H1 (cell line): ENCODE data around the gene MAPK9.

Source experiments
- CHD2 ChIP-seq: IDR thresholded peaks from 2 replicates; pipeline ENCODE4 v1.6.1; 2012; ENCODE audit warnings: low read length, improper control_type of control experiment
- EP300 ChIP-seq, 2 experiments: IDR thresholded peaks; 1 replicate in 1 of 2; 2 replicates in 1 of 2; pipeline ENCODE4 v1.6.1; 2011 to 2012; ENCODE audit warnings: low read depth in 2 of 2, low read length in 2 of 2, mild to moderate bottlenecking in 2 of 2, borderline replicate concordance in 1 of 2, inconsistent platforms in 1 of 2, moderate library complexity in 1 of 2
- KDM4A ChIP-seq: IDR thresholded peaks from one replicate; pipeline ENCODE4 v1.7.1; 2012; ENCODE audit warnings: low read depth, mild to moderate bottlenecking, moderate library complexity, low read length, inconsistent platforms; ENCODE audit not compliant: severe bottlenecking
- NRF1 ChIP-seq: IDR thresholded peaks from 2 replicates; pipeline ENCODE4 v1.6.1; 2011; ENCODE audit warnings: mild to moderate bottlenecking, low read depth, low read length, improper control_type of control experiment
- POLR2A ChIP-seq, 2 experiments: IDR thresholded peaks; 1 replicate in 1 of 2; 2 replicates in 1 of 2; pipeline ENCODE4 v1.6.1; 2011; ENCODE audit warnings: low read depth in 2 of 2, low read length in 2 of 2, mild to moderate bottlenecking in 2 of 2; ENCODE audit errors: control extremely low read depth in 1 of 2
- POLR2AphosphoS5 ChIP-seq: IDR thresholded peaks from 2 replicates; pipeline ENCODE4 v1.6.1; 2011; ENCODE audit warnings: low read depth, low read length
- RFX5 ChIP-seq: IDR thresholded peaks from 2 replicates; pipeline ENCODE4 v1.6.1; 2011; ENCODE audit warnings: low read depth, low read length, improper control_type of control experiment, borderline replicate concordance
- SIN3A ChIP-seq, 2 experiments: IDR thresholded peaks in 1 of 2; conservative IDR thresholded peaks in 1 of 2; 2 replicates each; pipeline ENCODE4 v1.6.1; 2011 to 2012; ENCODE audit warnings: low read length in 2 of 2, improper control_type of control experiment in 1 of 2, low read depth in 1 of 2, mild to moderate bottlenecking in 1 of 2
- SP4 ChIP-seq: IDR thresholded peaks from 2 replicates; pipeline ENCODE4 v1.6.1; 2012; ENCODE audit warnings: low read length, inconsistent platforms
- TAF1 ChIP-seq: IDR thresholded peaks from 2 replicates; pipeline ENCODE4 v1.6.1; 2011; ENCODE audit warnings: mild to moderate bottlenecking, low read depth, low read length
- YY1 ChIP-seq: IDR thresholded peaks from 2 replicates; pipeline ENCODE4 v1.6.1; 2011; ENCODE audit warnings: low read depth, mild to moderate bottlenecking, low read length
- TF ChIP-seq, protein P1 (sequence below), 3 experiments: IDR thresholded peaks; 1 replicate in 2 of 3; 2 replicates in 1 of 3; pipeline versions ENCODE4 v1.5.1 to v1.6.1; 2011; ENCODE audit warnings: low read length in 3 of 3, mild to moderate bottlenecking in 3 of 3, inconsistent platforms in 2 of 3, low read depth in 1 of 3, moderate library complexity in 1 of 3; ENCODE audit not compliant: insufficient read depth in 1 of 3; ENCODE audit errors: control extremely low read depth in 1 of 3
- TF ChIP-seq, protein P2 (sequence below): fragments of 300-600 bp; sonication (generic); IDR thresholded peaks from 2 replicates; pipeline ENCODE4 v1.7.1; 2012; ENCODE audit warnings: low read length, moderate library complexity, mild to moderate bottlenecking, inconsistent platforms; ENCODE audit not compliant: insufficient replicate concordance
- TF ChIP-seq, protein P3 (sequence below): IDR thresholded peaks from 2 replicates; pipeline ENCODE4 v1.6.1; 2012; ENCODE audit warnings: inconsistent platforms

DNA sequence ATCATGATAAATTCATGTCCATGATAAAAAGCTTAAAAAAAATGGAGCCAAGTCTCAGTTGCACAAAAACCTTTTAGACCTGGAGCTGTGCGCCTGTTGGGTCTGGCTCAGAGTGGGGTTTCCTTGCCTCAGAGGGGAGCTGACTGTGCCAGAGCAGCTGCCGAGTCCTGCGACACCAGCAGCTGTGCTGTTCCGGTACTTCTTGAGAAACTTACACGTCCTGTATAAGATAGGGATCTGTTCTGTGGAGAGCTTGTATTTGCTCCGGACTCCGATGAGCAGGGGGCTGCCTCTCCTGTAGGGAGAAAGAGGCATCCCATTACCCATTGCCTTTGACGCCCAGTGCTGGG is 32.7 kb upstream of the MAPK9 start:
- no peak for TF ChIP-seq POLR2AphosphoS5
- no peak for TF ChIP-seq POLR2A (IDR thresholded peaks at IDR 0.05; ENCODE audit: control extremely low read depth in 1 of 2, low read depth in 2 of 2, low read length in 2 of 2)
- TF ChIP-seq, protein P1, sequence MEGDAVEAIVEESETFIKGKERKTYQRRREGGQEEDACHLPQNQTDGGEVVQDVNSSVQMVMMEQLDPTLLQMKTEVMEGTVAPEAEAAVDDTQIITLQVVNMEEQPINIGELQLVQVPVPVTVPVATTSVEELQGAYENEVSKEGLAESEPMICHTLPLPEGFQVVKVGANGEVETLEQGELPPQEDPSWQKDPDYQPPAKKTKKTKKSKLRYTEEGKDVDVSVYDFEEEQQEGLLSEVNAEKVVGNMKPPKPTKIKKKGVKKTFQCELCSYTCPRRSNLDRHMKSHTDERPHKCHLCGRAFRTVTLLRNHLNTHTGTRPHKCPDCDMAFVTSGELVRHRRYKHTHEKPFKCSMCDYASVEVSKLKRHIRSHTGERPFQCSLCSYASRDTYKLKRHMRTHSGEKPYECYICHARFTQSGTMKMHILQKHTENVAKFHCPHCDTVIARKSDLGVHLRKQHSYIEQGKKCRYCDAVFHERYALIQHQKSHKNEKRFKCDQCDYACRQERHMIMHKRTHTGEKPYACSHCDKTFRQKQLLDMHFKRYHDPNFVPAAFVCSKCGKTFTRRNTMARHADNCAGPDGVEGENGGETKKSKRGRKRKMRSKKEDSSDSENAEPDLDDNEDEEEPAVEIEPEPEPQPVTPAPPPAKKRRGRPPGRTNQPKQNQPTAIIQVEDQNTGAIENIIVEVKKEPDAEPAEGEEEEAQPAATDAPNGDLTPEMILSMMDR (IDR thresholded peaks at IDR 0.05; ENCODE audit: control extremely low read depth in 1 of 3, insufficient read depth in 1 of 3, low read depth in 1 of 3, low read length in 3 of 3) = no peak
- TF ChIP-seq TAF1 = no peak
- TF ChIP-seq, protein P2, sequence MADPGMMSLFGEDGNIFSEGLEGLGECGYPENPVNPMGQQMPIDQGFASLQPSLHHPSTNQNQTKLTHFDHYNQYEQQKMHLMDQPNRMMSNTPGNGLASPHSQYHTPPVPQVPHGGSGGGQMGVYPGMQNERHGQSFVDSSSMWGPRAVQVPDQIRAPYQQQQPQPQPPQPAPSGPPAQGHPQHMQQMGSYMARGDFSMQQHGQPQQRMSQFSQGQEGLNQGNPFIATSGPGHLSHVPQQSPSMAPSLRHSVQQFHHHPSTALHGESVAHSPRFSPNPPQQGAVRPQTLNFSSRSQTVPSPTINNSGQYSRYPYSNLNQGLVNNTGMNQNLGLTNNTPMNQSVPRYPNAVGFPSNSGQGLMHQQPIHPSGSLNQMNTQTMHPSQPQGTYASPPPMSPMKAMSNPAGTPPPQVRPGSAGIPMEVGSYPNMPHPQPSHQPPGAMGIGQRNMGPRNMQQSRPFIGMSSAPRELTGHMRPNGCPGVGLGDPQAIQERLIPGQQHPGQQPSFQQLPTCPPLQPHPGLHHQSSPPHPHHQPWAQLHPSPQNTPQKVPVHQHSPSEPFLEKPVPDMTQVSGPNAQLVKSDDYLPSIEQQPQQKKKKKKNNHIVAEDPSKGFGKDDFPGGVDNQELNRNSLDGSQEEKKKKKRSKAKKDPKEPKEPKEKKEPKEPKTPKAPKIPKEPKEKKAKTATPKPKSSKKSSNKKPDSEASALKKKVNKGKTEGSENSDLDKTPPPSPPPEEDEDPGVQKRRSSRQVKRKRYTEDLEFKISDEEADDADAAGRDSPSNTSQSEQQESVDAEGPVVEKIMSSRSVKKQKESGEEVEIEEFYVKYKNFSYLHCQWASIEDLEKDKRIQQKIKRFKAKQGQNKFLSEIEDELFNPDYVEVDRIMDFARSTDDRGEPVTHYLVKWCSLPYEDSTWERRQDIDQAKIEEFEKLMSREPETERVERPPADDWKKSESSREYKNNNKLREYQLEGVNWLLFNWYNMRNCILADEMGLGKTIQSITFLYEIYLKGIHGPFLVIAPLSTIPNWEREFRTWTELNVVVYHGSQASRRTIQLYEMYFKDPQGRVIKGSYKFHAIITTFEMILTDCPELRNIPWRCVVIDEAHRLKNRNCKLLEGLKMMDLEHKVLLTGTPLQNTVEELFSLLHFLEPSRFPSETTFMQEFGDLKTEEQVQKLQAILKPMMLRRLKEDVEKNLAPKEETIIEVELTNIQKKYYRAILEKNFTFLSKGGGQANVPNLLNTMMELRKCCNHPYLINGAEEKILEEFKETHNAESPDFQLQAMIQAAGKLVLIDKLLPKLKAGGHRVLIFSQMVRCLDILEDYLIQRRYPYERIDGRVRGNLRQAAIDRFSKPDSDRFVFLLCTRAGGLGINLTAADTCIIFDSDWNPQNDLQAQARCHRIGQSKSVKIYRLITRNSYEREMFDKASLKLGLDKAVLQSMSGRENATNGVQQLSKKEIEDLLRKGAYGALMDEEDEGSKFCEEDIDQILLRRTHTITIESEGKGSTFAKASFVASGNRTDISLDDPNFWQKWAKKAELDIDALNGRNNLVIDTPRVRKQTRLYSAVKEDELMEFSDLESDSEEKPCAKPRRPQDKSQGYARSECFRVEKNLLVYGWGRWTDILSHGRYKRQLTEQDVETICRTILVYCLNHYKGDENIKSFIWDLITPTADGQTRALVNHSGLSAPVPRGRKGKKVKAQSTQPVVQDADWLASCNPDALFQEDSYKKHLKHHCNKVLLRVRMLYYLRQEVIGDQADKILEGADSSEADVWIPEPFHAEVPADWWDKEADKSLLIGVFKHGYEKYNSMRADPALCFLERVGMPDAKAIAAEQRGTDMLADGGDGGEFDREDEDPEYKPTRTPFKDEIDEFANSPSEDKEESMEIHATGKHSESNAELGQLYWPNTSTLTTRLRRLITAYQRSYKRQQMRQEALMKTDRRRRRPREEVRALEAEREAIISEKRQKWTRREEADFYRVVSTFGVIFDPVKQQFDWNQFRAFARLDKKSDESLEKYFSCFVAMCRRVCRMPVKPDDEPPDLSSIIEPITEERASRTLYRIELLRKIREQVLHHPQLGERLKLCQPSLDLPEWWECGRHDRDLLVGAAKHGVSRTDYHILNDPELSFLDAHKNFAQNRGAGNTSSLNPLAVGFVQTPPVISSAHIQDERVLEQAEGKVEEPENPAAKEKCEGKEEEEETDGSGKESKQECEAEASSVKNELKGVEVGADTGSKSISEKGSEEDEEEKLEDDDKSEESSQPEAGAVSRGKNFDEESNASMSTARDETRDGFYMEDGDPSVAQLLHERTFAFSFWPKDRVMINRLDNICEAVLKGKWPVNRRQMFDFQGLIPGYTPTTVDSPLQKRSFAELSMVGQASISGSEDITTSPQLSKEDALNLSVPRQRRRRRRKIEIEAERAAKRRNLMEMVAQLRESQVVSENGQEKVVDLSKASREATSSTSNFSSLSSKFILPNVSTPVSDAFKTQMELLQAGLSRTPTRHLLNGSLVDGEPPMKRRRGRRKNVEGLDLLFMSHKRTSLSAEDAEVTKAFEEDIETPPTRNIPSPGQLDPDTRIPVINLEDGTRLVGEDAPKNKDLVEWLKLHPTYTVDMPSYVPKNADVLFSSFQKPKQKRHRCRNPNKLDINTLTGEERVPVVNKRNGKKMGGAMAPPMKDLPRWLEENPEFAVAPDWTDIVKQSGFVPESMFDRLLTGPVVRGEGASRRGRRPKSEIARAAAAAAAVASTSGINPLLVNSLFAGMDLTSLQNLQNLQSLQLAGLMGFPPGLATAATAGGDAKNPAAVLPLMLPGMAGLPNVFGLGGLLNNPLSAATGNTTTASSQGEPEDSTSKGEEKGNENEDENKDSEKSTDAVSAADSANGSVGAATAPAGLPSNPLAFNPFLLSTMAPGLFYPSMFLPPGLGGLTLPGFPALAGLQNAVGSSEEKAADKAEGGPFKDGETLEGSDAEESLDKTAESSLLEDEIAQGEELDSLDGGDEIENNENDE = no peak
- TF ChIP-seq SP4 = no peak
- no peak for TF ChIP-seq CHD2
- no peak for TF ChIP-seq KDM4A
- TF ChIP-seq RFX5 = no peak
- TF ChIP-seq, protein P3, sequence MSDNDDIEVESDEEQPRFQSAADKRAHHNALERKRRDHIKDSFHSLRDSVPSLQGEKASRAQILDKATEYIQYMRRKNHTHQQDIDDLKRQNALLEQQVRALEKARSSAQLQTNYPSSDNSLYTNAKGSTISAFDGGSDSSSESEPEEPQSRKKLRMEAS = no peak
- no peak for TF ChIP-seq EP300 (IDR thresholded peaks at IDR 0.05; ENCODE audit: borderline replicate concordance in 1 of 2, low read depth in 2 of 2, low read length in 2 of 2)
- no peak for TF ChIP-seq YY1
- TF ChIP-seq SIN3A (conservative IDR thresholded peaks at IDR 0.05 in 1 of 2, IDR thresholded peaks at IDR 0.05 in 1 of 2; ENCODE audit: low read depth in 1 of 2, low read length in 2 of 2) = no peak
- no peak for TF ChIP-seq NRF1
